Activated CD4-positive, alpha-beta T cell treated with anti-CD3 and anti-CD28 coated beads, Interleukin-2, amount 10 ng/mL, durations not matched to agents 24 days and 14 days (primary cell): ENCODE results near the gene ASB3. TPM values are rescaled to one million over a fixed set of nuclear protein-coding genes. Genes with fewer than 3 reads are reported as not detected.
"Not testable (repeated sequence)": the region's sequence is repeated elsewhere in the genome, so short reads cannot be mapped to it uniquely, and the experiment has no call there.

Experiments
- DNase-seq: peaks from one replicate; pipeline ENCODE4 v3.0.0; 2022
- H3K27ac Mint-ChIP-seq: one replicate; pipeline ENCODE4 v1.8.0; 2022; ENCODE audit warnings: mild to moderate bottlenecking, mixed read lengths
- H3K27me3 Mint-ChIP-seq: one replicate; pipeline ENCODE4 v1.8.0; 2022; ENCODE audit warnings: mixed read lengths
- H3K36me3 Mint-ChIP-seq: one replicate; pipeline ENCODE4 v1.8.0; 2022; ENCODE audit warnings: low read depth, mild to moderate bottlenecking, mixed read lengths
- H3K4me1 Mint-ChIP-seq: one replicate; pipeline ENCODE4 v1.8.0; 2021; ENCODE audit warnings: mixed read lengths
- H3K4me3 Mint-ChIP-seq: one replicate; pipeline ENCODE4 v1.8.0; 2022; ENCODE audit warnings: mild to moderate bottlenecking, moderate library complexity, mixed read lengths
- H3K9me3 Mint-ChIP-seq: one replicate; pipeline ENCODE4 v1.8.0; 2021; ENCODE audit warnings: mixed read lengths
- intact Hi-C: fragments of 100-400 bp; cut with micrococcal nuclease; formaldehyde crosslinking; loops from one replicate; pipeline ENCODE4 v1.15.1; 2023
- total RNA-seq: library from RNA; stranded (reverse); gene quantifications from 2 replicates; pipeline ENCODE4 v1.2.3, GENCODE V29; 2022

ASB3 gene
- total RNA-seq, 1 donor from 2014 or later, result 24.0 TPM

GRCh38 chr2:53694096-53694771, 92.5 kb downstream of the ASB3 start:
- peaks cover 6% of the 10 kb centered on the region for H3K4me1 Mint-ChIP-seq

GRCh38 chr2:53690876-53691275, 95.9 kb downstream of the ASB3 start:
- no peak overlapping the region for H3K27ac Mint-ChIP-seq
- peaks cover 6% of the 10 kb centered on the region for H3K9me3 Mint-ChIP-seq
- intact Hi-C loops, result no loop called here
- no peak overlapping the region for H3K4me3 Mint-ChIP-seq
- peaks cover 6% of the 10 kb centered on the region for H3K4me1 Mint-ChIP-seq
- H3K36me3 Mint-ChIP-seq, result peaks cover 16% of the 10 kb centered on the region
- no peak for DNase-seq
- no peaks in the 10 kb centered on the region for H3K27me3 Mint-ChIP-seq

More at GRCh38 chr2:53694096-53694771, 92.5 kb downstream of the ASB3 start:
- Mint-ChIP-seq H3K27me3 (no peaks in the 10 kb centered on the region), H3K4me3 (no peak overlapping the region), H3K36me3 (peaks cover 17% of the 10 kb centered on the region), H3K9me3 (no peaks in the 10 kb centered on the region), H3K27ac (no peak overlapping the region)
- intact Hi-C loops, result no loop called here
- no peak for DNase-seq

GRCh38 chr2:53672881-53673522, 113.8 kb downstream of the ASB3 start:
- Mint-ChIP-seq H3K36me3 (peaks cover 8% of the 10 kb centered on the region), H3K27me3 (no peaks in the 10 kb centered on the region), H3K27ac (no peak overlapping the region), H3K9me3 (no peaks in the 10 kb centered on the region), H3K4me3 (no peak overlapping the region), H3K4me1 (no peaks in the 10 kb centered on the region)
- DNase-seq, result no peak
- intact Hi-C loops, result no loop called here

- no peak for DNase-seq
- intact Hi-C loops, result no loop called here
- Mint-ChIP-seq H3K27ac (no peak overlapping the region), H3K27me3 (no peaks in the 10 kb centered on the region), H3K4me1 (no peaks in the 10 kb centered on the region), H3K36me3 (peaks cover 12% of the 10 kb centered on the region), H3K4me3 (no peak overlapping the region), H3K9me3 (peaks cover 6% of the 10 kb centered on the region)
These were observed 116.4 kb downstream of the ASB3 start for GRCh38 chr2:53670331-53670730.

- H3K27ac Mint-ChIP-seq, result no peak overlapping the region
- peaks cover 12% of the 10 kb centered on the region for H3K9me3 Mint-ChIP-seq
- H3K4me3 Mint-ChIP-seq, result no peak overlapping the region
- H3K4me1 Mint-ChIP-seq, result no peaks in the 10 kb centered on the region
- intact Hi-C loops, result no loop called here
- no peak for DNase-seq
- no peaks in the 10 kb centered on the region for H3K27me3 Mint-ChIP-seq
- H3K36me3 Mint-ChIP-seq, result peaks cover 12% of the 10 kb centered on the region
These were observed 118.1 kb downstream of the ASB3 start for GRCh38 chr2:53668624-53669026.

GRCh38 chr2:53667130-53667529, 119.6 kb downstream of the ASB3 start:
- H3K36me3 Mint-ChIP-seq, result peaks cover 12% of the 10 kb centered on the region
- H3K27me3 Mint-ChIP-seq, H3K27ac Mint-ChIP-seq, intact Hi-C loops, DNase-seq, H3K4me3 Mint-ChIP-seq, H3K4me1 Mint-ChIP-seq: not testable (repeated sequence)
- H3K9me3 Mint-ChIP-seq, result peaks cover 14% of the 10 kb centered on the region

- Mint-ChIP-seq H3K9me3 (peaks cover 11% of the 10 kb centered on the region), H3K27ac (no peak overlapping the region), H3K36me3 (no peaks in the 10 kb centered on the region), H3K4me3 (no peak overlapping the region), H3K27me3 (no peaks in the 10 kb centered on the region), H3K4me1 (no peaks in the 10 kb centered on the region)
- intact Hi-C loops, result no loop called here
- DNase-seq, result no peak
These were observed 125.9 kb downstream of the ASB3 start for GRCh38 chr2:53660886-53661285.

GRCh38 chr2:53658474-53658873, 128.3 kb downstream of the ASB3 start:
- H3K27ac Mint-ChIP-seq, H3K4me3 Mint-ChIP-seq, intact Hi-C loops, H3K27me3 Mint-ChIP-seq, DNase-seq, H3K9me3 Mint-ChIP-seq, H3K4me1 Mint-ChIP-seq, H3K36me3 Mint-ChIP-seq: not testable (repeated sequence)

GRCh38 chr2:53655256-53655655, 131.5 kb downstream of the ASB3 start:
- peaks cover 2% of the 10 kb centered on the region for H3K27me3 Mint-ChIP-seq
- no peak for DNase-seq
- H3K4me3 Mint-ChIP-seq, result no peak overlapping the region
- H3K9me3 Mint-ChIP-seq, result no peaks in the 10 kb centered on the region
- H3K4me1 Mint-ChIP-seq, result no peaks in the 10 kb centered on the region
- no peaks in the 10 kb centered on the region for H3K36me3 Mint-ChIP-seq
- intact Hi-C loops, result no loop called here
- no peak overlapping the region for H3K27ac Mint-ChIP-seq

- Mint-ChIP-seq H3K4me1 (no peaks in the 10 kb centered on the region), H3K4me3 (no peak overlapping the region), H3K27ac (no peak overlapping the region), H3K36me3 (no peaks in the 10 kb centered on the region), H3K9me3 (no peaks in the 10 kb centered on the region), H3K27me3 (peaks cover 2% of the 10 kb centered on the region)
- DNase-seq, result no peak
- intact Hi-C loops, result no loop called here
These were observed 132.4 kb downstream of the ASB3 start for GRCh38 chr2:53654396-53654795.

- no peak for DNase-seq
- intact Hi-C loops, result no loop called here
- Mint-ChIP-seq H3K27ac (no peak overlapping the region), H3K9me3 (no peaks in the 10 kb centered on the region), H3K4me1 (no peaks in the 10 kb centered on the region), H3K4me3 (no peak overlapping the region), H3K36me3 (no peaks in the 10 kb centered on the region), H3K27me3 (peaks cover 2% of the 10 kb centered on the region)
These were observed 134.6 kb downstream of the ASB3 start for GRCh38 chr2:53652131-53652530.

- no peak overlapping the region for H3K27ac Mint-ChIP-seq
- DNase-seq, result no peak
- peaks cover 2% of the 10 kb centered on the region for H3K27me3 Mint-ChIP-seq
- H3K9me3 Mint-ChIP-seq, result no peaks in the 10 kb centered on the region
- no peaks in the 10 kb centered on the region for H3K4me1 Mint-ChIP-seq
- intact Hi-C loops, result no loop called here
- H3K4me3 Mint-ChIP-seq, result no peak overlapping the region
- no peaks in the 10 kb centered on the region for H3K36me3 Mint-ChIP-seq
These were observed 140.0 kb downstream of the ASB3 start for GRCh38 chr2:53646788-53647187.

- Mint-ChIP-seq H3K36me3 (no peaks in the 10 kb centered on the region), H3K4me1 (no peaks in the 10 kb centered on the region), H3K4me3 (no peak overlapping the region), H3K27me3 (no peaks in the 10 kb centered on the region), H3K27ac (no peak overlapping the region), H3K9me3 (no peaks in the 10 kb centered on the region)
- intact Hi-C loops, result no loop called here
- DNase-seq, result no peak
These were observed 145.5 kb downstream of the ASB3 start for GRCh38 chr2:53641290-53641689.

GRCh38 chr2:53640466-53640865, 146.3 kb downstream of the ASB3 start:
- Mint-ChIP-seq H3K4me1 (no peaks in the 10 kb centered on the region), H3K36me3 (no peaks in the 10 kb centered on the region), H3K9me3 (no peaks in the 10 kb centered on the region), H3K27me3 (no peaks in the 10 kb centered on the region), H3K4me3 (no peak overlapping the region), H3K27ac (no peak overlapping the region)
- intact Hi-C loops, result no loop called here
- DNase-seq, result no peak

GRCh38 chr2:53636596-53636995, 150.2 kb downstream of the ASB3 start:
- Mint-ChIP-seq H3K36me3 (no peaks in the 10 kb centered on the region), H3K9me3 (no peaks in the 10 kb centered on the region), H3K4me3 (no peak overlapping the region), H3K4me1 (no peaks in the 10 kb centered on the region), H3K27ac (no peak overlapping the region), H3K27me3 (peaks cover 2% of the 10 kb centered on the region)
- no peak for DNase-seq
- intact Hi-C loops, result no loop called here
